Cardiac muscle cell (in vitro differentiated cells and primary cell): ENCODE results near the gene CD274. TPM values are rescaled to one million over a fixed set of nuclear protein-coding genes. Genes with fewer than 3 reads are reported as not detected.
"Not testable (repeated sequence)": the region's sequence is repeated elsewhere in the genome, so short reads cannot be mapped to it uniquely, and the experiment has no call there.

ENCODE experiments used
- DNase-seq, 2 donors: peaks; one replicate each; pipeline versions ENCODE4 v3.0.0 to v3.0.0-alpha.2; 2010 to 2017; ENCODE audit warnings: low read depth in 1 of 2, low spot score in 1 of 2
- H3K27ac ChIP-seq: fragments of 200-600 bp; sonication (generic); 2 replicates; pipeline ENCODE4 v1.5.1; 2016
- H3K27me3 ChIP-seq: fragments of 200-600 bp; sonication (generic); 2 replicates; pipeline ENCODE4 v1.6.0; 2016; ENCODE audit warnings: control low read depth
- H3K36me3 ChIP-seq: fragments of 200-600 bp; sonication (generic); 2 replicates; pipeline ENCODE4 v1.5.1; 2016; ENCODE audit warnings: control low read depth
- H3K4me1 ChIP-seq: fragments of 200-600 bp; sonication (generic); 2 replicates; pipeline ENCODE4 v1.8.1; 2017; ENCODE audit warnings: low read depth, mild to moderate bottlenecking, mixed run types
- H3K4me3 ChIP-seq: fragments of 200-600 bp; sonication (generic); 2 replicates; pipeline ENCODE4 v1.5.1; 2016; ENCODE audit warnings: mild to moderate bottlenecking
- H3K9me3 ChIP-seq: fragments of 200-600 bp; sonication (generic); 2 replicates; pipeline ENCODE4 v1.5.1; 2017; ENCODE audit warnings: low read depth, mild to moderate bottlenecking, control low read depth
- polyA plus RNA-seq: library from polyadenylated mRNA; unstranded; fragments of >200 nt; fragmentation: Nextera tagmentation; extraction: Ambion mirVana; gene quantifications from 2 replicates; pipeline ENCODE4 v1.2.1, GENCODE V29; 2016
- total RNA-seq: library from RNA; depleted of rRNA; stranded (reverse); fragments of >200 nt; gene quantifications from 2 replicates; pipeline ENCODE4 v1.2.3, GENCODE V29; 2016
- TF ChIP-seq, protein P1 (sequence below): IDR thresholded peaks from 2 replicates; pipeline ENCODE4 v1.5.1; 2012; ENCODE audit warnings: low read depth, mild to moderate bottlenecking, low read length

The CD274 gene
- total and polyA plus RNA-seq, 2 experiments from 2014 or later, result not detected

DNA sequence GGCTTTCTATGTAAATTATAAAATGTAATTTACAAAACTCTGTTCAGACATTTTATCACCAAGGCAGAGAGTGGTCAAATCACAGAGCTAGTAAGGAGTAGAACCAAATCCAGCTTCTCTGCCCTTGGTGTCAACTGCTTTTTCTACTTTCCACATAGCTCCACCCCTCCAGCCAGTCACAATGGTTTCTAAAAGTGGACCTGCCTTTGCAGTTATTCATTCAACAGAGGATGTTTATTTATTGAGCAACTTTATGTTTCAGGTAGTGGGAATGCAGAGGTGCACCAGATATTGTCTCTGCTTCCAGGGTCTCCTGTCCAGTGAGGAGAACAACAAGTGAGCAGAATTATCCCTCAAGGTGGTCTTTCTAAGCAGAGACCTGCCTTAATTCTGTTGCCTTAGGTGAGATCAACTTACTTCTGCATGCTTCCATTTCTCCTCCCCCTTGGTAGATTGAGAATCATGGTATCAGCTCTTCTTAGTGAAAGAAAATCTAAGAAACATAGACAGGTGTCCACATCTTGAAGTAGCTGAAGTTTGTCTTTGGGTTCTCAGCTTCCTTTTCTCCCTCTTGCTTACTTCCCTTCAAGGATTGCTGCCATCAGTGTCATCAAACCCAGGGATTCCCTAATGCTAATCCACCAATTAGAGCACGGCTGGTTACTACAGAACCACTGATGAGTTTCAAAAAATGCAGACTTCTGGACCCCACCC lies 42.8 kb downstream of the CD274 start:
- no peaks in the 10 kb centered on the region for H3K27me3 ChIP-seq
- no peaks in the 10 kb centered on the region for H3K9me3 ChIP-seq
- TF ChIP-seq, protein P1, sequence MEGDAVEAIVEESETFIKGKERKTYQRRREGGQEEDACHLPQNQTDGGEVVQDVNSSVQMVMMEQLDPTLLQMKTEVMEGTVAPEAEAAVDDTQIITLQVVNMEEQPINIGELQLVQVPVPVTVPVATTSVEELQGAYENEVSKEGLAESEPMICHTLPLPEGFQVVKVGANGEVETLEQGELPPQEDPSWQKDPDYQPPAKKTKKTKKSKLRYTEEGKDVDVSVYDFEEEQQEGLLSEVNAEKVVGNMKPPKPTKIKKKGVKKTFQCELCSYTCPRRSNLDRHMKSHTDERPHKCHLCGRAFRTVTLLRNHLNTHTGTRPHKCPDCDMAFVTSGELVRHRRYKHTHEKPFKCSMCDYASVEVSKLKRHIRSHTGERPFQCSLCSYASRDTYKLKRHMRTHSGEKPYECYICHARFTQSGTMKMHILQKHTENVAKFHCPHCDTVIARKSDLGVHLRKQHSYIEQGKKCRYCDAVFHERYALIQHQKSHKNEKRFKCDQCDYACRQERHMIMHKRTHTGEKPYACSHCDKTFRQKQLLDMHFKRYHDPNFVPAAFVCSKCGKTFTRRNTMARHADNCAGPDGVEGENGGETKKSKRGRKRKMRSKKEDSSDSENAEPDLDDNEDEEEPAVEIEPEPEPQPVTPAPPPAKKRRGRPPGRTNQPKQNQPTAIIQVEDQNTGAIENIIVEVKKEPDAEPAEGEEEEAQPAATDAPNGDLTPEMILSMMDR, result no peak
- H3K27ac ChIP-seq, result no peak overlapping the region
- DNase-seq, result no peak
- no peak overlapping the region for H3K4me3 ChIP-seq
- no peaks in the 10 kb centered on the region for H3K4me1 ChIP-seq
- no peaks in the 10 kb centered on the region for H3K36me3 ChIP-seq

DNA sequence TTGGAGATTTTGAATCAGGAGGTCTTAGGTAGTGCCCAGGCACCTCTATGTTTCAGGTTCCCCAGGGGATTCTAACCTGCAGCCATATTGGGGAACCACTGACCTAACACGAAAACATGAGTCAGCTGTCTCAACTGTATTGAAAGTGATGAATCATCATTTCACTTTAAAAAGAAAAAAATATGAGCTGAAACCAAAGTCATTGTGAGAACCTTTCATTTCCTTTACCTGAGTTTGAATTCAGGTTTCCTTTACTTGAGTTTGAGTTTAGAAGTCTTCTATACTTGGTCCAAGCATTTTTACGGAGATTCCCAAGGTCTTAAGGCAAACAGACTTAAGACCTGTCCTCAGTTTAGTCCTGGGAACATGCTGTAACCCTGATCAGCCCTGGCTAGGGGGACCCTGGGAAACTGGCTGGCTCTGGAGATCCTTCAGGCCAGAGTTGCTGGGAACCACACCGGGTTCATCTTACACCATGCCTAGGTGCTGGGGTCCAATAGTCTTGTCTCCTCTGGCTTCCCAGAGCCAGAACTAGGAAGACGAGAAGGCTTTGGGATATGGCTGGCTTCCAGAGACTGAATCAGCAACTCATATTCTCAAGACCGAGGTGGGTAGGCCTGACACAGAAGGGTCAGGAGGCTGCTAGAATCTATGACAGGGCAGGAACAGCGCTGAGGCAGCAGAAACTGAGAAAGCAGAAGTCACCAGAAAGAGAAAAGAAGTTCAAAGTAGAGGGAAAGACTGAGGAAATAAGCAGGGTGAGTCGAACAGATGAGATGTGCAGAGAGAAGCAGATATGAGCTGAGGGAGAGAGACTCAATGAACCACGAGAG lies 43.6 kb downstream of the CD274 start:
- Histone ChIP-seq H3K27me3 (no peaks in the 10 kb centered on the region), H3K4me1 (no peaks in the 10 kb centered on the region), H3K4me3 (no peak overlapping the region), H3K9me3 (no peaks in the 10 kb centered on the region), H3K27ac (no peak overlapping the region), H3K36me3 (no peaks in the 10 kb centered on the region)
- TF ChIP-seq, protein P1, result no peak
- peak in 1 of 2 donors; percentile 78 for DNase-seq

DNA sequence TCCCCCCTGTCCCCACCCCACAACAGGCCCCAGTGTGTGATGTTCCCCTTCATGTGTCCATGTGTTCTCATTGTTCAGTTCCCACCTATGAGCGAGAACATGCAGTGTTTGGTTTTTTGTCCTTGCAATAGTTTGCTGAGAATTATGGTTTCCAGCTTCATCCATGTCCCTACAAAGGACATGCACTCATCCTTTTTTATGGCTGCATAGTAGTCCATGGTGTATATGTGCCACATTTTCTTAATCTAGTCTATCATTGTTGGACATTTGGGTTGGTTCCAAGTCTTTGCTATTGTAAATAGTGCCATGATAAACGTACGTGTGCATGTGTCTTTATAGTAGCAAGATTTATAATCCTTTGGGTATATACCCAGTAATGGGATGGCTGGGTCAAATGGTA lies 44.4 kb downstream of the CD274 start:
- not testable (repeated sequence) for H3K9me3 ChIP-seq, H3K4me3 ChIP-seq, H3K36me3 ChIP-seq, DNase-seq, H3K27ac ChIP-seq, H3K4me1 ChIP-seq, H3K27me3 ChIP-seq

DNA sequence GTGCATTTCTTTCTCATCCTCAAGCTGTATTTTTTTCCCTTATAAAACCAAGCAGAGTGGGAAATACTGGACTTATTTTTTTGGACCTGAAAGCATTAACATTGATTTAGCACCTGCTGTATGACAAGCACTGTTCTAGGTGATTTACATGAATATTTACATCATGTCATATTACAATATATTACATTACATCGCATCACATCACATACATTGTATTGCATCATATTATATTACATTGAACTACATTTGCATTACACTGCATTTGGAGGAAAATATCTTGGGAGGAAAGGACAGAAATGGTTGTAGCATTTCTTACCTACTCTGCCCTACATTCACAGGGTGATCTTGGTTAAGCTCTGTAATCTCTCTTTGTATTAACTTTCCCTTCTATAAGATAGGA lies 48.8 kb downstream of the CD274 start:
- H3K9me3 ChIP-seq, result no peaks in the 10 kb centered on the region
- DNase-seq, result no peak
- no peaks in the 10 kb centered on the region for H3K36me3 ChIP-seq
- H3K4me1 ChIP-seq, result no peaks in the 10 kb centered on the region
- no peak overlapping the region for H3K4me3 ChIP-seq
- H3K27ac ChIP-seq, result no peak overlapping the region
- no peaks in the 10 kb centered on the region for H3K27me3 ChIP-seq
- TF ChIP-seq, protein P1, result no peak

DNA sequence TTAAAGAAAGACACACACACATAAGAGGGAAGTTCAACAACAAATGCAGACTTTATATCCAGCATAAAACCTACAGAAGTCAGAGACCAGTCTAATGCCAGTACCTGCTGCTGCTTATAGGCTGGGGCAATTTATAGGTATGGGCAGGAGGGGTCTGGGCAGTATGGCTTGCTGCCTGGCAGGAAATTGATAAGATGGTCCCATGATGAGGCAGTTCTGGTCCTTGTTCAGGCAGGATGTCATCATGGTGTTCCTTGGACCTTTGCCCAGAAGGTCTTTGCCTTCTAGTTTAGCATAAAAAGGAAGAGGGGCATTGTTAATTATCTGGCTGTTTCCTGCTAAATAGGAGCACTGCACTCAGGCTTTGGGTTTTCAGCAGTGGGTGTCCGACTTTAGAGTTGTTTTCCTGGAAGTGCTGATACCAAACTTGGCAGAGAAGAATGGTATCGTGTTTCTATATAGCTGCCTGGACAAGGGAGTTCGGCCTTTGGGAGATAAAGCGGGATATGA lies 49.6 kb downstream of the CD274 start:
- Histone ChIP-seq H3K9me3 (no peaks in the 10 kb centered on the region), H3K4me3 (no peak overlapping the region), H3K4me1 (no peaks in the 10 kb centered on the region), H3K27me3 (no peaks in the 10 kb centered on the region), H3K36me3 (no peaks in the 10 kb centered on the region), H3K27ac (no peak overlapping the region)
- TF ChIP-seq, protein P1, result no peak
- peak in 1 of 2 donors; percentile 84 for DNase-seq
